Esophagus muscularis mucosa (tissue), 4 donors: Measurements from ENCODE around the gene MISP. TPM values are rescaled to one million over a fixed set of nuclear protein-coding genes. Genes with fewer than 3 reads are reported as not detected.

Source experiments
- DNase-seq: peaks from one replicate; pipeline ENCODE4 v3.0.0-alpha.2; 2017; ENCODE audit errors: extremely low spot score
- H3K27ac ChIP-seq, 4 donors: fragments of 200-600 bp; sonication (generic); replicated peaks in 1 of 4; 1 replicate in 3 of 4; 2 replicates in 1 of 4; pipeline ENCODE4 v1.5.1; 2016 to 2019; ENCODE audit warnings: mild to moderate bottlenecking in 1 of 4
- H3K27me3 ChIP-seq, 4 donors: fragments of 200-600 bp; sonication (generic); one replicate each; pipeline versions ENCODE4 v1.5.1 to v1.6.0; 2016 to 2019
- H3K36me3 ChIP-seq, 4 donors: fragments of 200-600 bp; sonication (generic); one replicate each; pipeline ENCODE4 v1.5.1; 2016 to 2019
- H3K4me1 ChIP-seq, 4 donors: fragments of 200-600 bp; sonication (generic); one replicate each; pipeline ENCODE4 v1.5.1; 2016 to 2019
- H3K4me3 ChIP-seq, 4 donors: fragments of 200-600 bp; sonication (generic); 1 replicate in 2 of 4; 2 replicates in 2 of 4; pipeline ENCODE4 v1.5.1; 2016 to 2019; ENCODE audit warnings: mild to moderate bottlenecking in 4 of 4, moderate library complexity in 1 of 4
- H3K9me3 ChIP-seq, 4 donors: fragments of 200-600 bp; sonication (generic); 1 replicate in 3 of 4; 2 replicates in 1 of 4; pipeline ENCODE4 v1.5.1; 2016 to 2019
- CTCF ChIP-seq, 3 experiments: fragments of 200-600 bp in 2 of 3; fragments of 450-650 bp in 1 of 3; sonication (generic) in 2 of 3; IDR thresholded peaks; one replicate each; pipeline ENCODE4 v1.5.1; 2017 to 2019; ENCODE audit warnings: antibody characterized with exemption in 3 of 3, mild to moderate bottlenecking in 2 of 3, moderate library complexity in 1 of 3
- EP300 ChIP-seq: sonication (generic); formaldehyde crosslinking; IDR thresholded peaks from one replicate; pipeline ENCODE4 v1.6.1; 2017; ENCODE audit warnings: antibody characterized with exemption
- POLR2A ChIP-seq: fragments of 450-650 bp; IDR thresholded peaks from one replicate; pipeline ENCODE4 v1.6.1; 2017; ENCODE audit warnings: antibody characterized with exemption, moderate library complexity, mild to moderate bottlenecking, low read depth
- POLR2AphosphoS5 ChIP-seq, 2 donors: sonication (generic); formaldehyde crosslinking; IDR thresholded peaks; one replicate each; pipeline ENCODE4 v1.6.1; 2017; ENCODE audit warnings: antibody characterized with exemption in 2 of 2
- WGBS: methylation state at CpG from one replicate; pipeline ENCODE4 v1.1.5; 2018; 5-methylcytosine and 5-hydroxymethylcytosine counted together
- intact Hi-C: fragments of 100-400 bp; cut with DNase I; formaldehyde crosslinking; loops from one replicate; pipeline ENCODE4 v1.15.1; 2023
- total RNA-seq, 4 donors: library from RNA; depleted of rRNA; stranded (reverse); fragments of >200 nt; gene quantifications; one replicate each; pipeline versions ENCODE4 v1.1.0 to v1.2.1, GENCODE V29; 2016

MISP gene
- total RNA-seq, 4 donors from 2014 or later, result 2.0 TPM; not detected in 3

GRCh38 chr19:803686-804418 is 52.9 kb downstream of the MISP start:
- Histone ChIP-seq H3K4me1 (peaks cover 53 to 64% (median 59%) of the 10 kb centered on the region in 4 donors), H3K27ac (peak overlapping the region in 2 of 4 donors; percentile 100), H3K27me3 (no peaks in the 10 kb centered on the region), H3K36me3 (peaks cover 50 to 85% (median 74%) of the 10 kb centered on the region in 4 donors), H3K9me3 (no peaks in the 10 kb centered on the region), H3K4me3 (no peak overlapping the region)
- TF ChIP-seq POLR2AphosphoS5 (IDR thresholded peaks at IDR 0.05), result no peak
- no peak for TF ChIP-seq POLR2A
- TF ChIP-seq EP300, result no peak
- TF ChIP-seq CTCF (IDR thresholded peaks at IDR 0.05), result no peak
- no peak for DNase-seq
- WGBS, result 84% methylated on average over 18 of the region's 31 CpGs
- intact Hi-C loops, result loop anchor here (10.0 kb wide), 1 partner anchor 61 kb away; no protein-coding TSS in a partner anchor

- no peak overlapping the region for H3K4me3 ChIP-seq
- H3K4me1 ChIP-seq, result peaks cover 46 to 56% (median 52%) of the 10 kb centered on the region in 4 donors
- no peak for DNase-seq
- H3K27ac ChIP-seq, result no peak overlapping the region
- intact Hi-C loops, result loop anchor here (10.0 kb wide), 1 partner anchor 60 kb away; no protein-coding TSS in a partner anchor
- no peaks in the 10 kb centered on the region for H3K27me3 ChIP-seq
- no CpG with 5 or more reads among the region's 53 CpGs for WGBS
- H3K36me3 ChIP-seq, result peaks cover 57 to 85% (median 78%) of the 10 kb centered on the region in 4 donors
- no peak for TF ChIP-seq CTCF (IDR thresholded peaks at IDR 0.05)
- TF ChIP-seq EP300, result no peak
- TF ChIP-seq POLR2A, result no peak
- no peaks in the 10 kb centered on the region for H3K9me3 ChIP-seq
Measured at GRCh38 chr19:804419-805165, 53.7 kb downstream of the MISP start.

- Histone ChIP-seq H3K27me3 (no peaks in the 10 kb centered on the region), H3K4me3 (no peak overlapping the region), H3K27ac (no peak overlapping the region), H3K9me3 (no peaks in the 10 kb centered on the region), H3K4me1 (peaks cover 40 to 51% (median 46%) of the 10 kb centered on the region in 4 donors), H3K36me3 (peaks cover 63 to 85% (median 80%) of the 10 kb centered on the region in 4 donors)
- intact Hi-C loops, result loop anchor here (10.0 kb wide), 1 partner anchor 60 kb away; no protein-coding TSS in a partner anchor
- 94% methylated on average over 7 of the region's 33 CpGs for WGBS
- no peak for DNase-seq
- no peak for TF ChIP-seq POLR2AphosphoS5 (IDR thresholded peaks at IDR 0.05)
- TF ChIP-seq EP300, result no peak
- TF ChIP-seq CTCF (IDR thresholded peaks at IDR 0.05), result no peak
Measured at GRCh38 chr19:805166-805551, 54.2 kb downstream of the MISP start.

GRCh38 chr19:805600-806550 is 55.0 kb downstream of the MISP start:
- no peak overlapping the region for H3K27ac ChIP-seq
- H3K4me1 ChIP-seq, result peaks cover 33 to 44% (median 39%) of the 10 kb centered on the region in 4 donors

More at GRCh38 chr19:805600-806550, 55.0 kb downstream of the MISP start:
- H3K27me3 ChIP-seq, result no peaks in the 10 kb centered on the region
- WGBS, result 91% methylated on average over 65 of the region's 93 CpGs
- no peak for TF ChIP-seq CTCF (IDR thresholded peaks at IDR 0.05)
- TF ChIP-seq POLR2AphosphoS5 (IDR thresholded peaks at IDR 0.05), result no peak
- no peak for TF ChIP-seq EP300
- no peak for TF ChIP-seq POLR2A
- H3K9me3 ChIP-seq, result no peaks in the 10 kb centered on the region
- intact Hi-C loops, result loop anchor here (10.0 kb wide), 1 partner anchor 59 kb away; no protein-coding TSS in a partner anchor
- no peak overlapping the region for H3K4me3 ChIP-seq
- no peak for DNase-seq
- H3K36me3 ChIP-seq, result peaks cover 70 to 87% (median 81%) of the 10 kb centered on the region in 4 donors
